Measurements from ENCODE around the gene KNDC1.
A peak's percentile ranks its signal among the peaks of the same experiment; 100 is the strongest.
"Not testable (repeated sequence)": the region's sequence is repeated elsewhere in the genome, so short reads cannot be mapped to it uniquely, and the experiment has no call there.

Gene KNDC1

DNA sequence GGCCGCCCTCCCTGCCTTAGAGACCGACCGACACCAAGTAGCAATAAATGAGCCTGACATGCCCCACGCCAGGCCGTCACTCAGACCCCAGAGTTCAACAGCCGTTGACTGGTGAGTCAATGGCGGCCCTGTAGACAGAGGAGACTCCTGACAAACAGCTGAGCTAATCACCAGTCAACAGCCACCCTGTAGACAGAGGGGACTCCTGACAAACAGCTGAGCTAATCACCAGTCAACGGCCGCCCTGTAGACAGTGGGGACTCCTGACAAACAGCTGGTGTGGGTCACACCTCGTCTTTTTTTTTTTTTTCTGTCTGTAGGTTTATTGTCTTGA lies 16.9 kb upstream of the KNDC1 start:
- DNase-seq = no peak

DNA sequence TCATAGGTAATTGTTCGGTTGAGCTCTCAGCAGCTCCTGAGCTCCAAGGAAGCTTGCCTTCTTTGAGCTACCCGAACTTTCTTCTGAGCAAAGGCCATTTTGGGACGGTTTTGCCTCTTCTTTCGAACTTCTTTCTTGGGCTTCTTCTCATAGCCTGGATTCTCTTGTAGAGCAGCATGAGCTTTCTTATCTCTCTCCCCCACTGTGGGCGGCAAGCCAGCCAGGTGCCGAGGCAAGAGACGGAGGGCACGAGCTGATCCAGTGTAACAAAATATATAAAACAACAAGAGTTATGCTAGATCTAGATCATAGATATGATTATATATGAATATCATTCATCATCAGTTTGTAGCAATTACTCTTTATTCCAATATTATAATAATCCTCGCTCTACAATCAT lies 16.5 kb upstream of the KNDC1 start:
- no peak for DNase-seq

DNA sequence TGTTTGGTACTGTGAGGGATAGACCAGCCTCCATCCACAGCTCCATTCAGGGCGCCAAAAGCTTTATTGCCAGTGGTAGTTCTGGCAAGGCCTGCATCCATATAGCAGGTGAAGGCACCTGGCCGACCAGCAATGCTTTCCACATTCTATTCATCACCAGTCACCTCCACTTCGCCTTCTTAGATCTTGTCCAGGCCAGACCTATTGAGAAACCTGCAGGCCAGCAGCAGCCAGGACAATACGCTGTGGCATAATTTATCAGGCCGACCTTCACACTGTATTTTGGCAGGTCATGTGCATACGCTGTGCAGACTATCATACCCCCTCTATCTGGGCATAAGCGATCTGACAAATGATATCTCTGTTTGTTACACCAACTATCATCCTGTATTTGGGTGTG lies 15.2 kb upstream of the KNDC1 start:
- no peak for DNase-seq

DNA sequence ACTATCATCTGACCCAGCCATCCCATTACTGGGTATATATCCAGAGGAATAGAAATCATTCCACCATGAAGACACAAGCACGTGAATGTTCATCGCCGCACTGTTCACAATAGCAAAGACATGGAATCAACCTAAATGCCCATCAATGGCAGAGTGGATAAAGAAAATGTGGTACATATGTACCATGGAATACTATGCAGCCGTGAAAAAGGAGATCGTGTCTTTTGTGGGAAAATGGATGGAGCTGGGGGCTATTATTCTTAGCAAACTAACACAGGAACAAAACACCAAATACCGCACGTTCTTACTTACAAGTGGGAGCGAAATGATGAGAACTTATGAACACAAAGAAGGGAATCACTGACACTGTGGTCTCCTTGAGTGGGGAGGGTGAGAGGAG lies 9.8 kb upstream of the KNDC1 start:
- DNase-seq = no peak

DNA sequence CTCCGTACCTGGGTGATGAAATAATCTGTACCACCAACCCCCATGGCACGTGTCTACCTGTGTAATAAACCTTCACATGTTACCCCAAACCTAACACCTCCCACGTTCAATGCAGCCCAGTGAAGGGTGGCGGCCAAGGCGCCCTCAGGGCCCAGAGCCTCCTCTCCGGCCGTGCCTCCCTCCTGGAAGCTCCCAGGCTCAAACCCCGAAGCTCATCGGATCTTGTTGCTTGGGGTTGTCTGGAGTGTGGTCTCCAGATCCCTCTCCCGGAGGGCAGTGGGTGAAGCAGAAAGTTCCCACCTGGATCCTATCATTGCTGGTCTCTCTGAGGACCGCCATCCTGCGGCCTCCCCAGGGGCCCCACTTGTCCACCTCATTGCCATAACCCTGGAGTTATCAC lies 9.4 kb upstream of the KNDC1 start:
- DNase-seq = no peak

DNA sequence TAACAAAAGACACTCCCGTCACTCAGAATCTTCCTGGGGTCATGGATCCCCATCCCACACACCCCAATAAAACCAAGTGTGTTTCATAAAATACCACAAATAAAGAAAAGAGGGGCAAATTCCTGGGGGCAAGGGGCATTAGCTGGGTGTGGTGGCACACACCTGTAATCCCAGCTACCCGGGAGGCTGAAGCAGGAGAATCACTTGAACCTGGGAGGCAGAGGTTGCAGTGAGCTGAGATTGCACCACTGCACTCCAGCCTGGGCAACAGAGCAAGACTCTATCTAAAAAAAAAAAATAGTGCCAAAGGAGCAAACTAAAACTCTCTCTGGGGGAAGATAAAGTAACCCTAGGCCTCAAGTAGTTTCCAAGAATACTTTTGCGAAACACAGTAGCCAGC lies 8.9 kb upstream of the KNDC1 start:
- DNase-seq = not testable (repeated sequence)

DNA sequence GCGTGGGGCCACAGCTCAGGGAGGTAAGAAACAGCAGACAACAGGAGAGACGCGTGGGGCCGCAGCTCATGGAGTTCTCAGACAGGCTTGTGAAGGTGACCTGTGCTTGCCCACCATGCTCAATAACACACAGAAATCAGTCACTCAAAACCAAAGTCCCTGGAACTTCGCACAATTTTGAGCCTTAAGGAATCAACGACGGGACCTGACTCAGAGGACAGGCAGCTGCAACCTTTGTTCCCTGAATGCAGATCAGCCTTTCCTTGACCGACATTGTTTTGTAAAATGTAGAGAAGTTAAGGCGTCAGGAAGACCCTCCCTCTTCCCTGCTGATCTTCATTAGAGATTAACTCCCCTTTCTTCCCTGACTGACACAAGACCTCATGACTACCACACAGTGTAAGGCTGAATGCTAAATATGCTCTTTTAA lies 8.5 kb upstream of the KNDC1 start:
- DNase-seq = no peak

DNA sequence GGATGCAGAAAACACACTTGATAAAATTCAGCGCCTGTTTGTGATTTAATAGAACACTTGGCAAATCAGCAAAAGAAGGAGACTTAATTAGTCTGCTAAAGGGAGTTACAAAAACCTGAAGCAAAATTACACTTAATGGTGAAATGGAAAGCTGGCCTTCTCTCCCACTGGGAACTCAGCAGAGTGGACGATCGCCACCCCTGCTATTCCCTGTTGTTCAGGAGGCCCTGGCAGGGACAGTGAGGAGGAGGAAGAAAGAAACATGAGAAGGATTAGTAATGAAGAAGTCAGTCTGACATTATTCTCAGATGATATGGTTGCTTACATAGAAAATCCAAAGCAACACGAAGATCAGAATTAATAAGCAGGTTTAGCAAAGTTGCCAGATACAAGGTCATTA lies 5.6 kb upstream of the KNDC1 start:
- DNase-seq = no peak

DNA sequence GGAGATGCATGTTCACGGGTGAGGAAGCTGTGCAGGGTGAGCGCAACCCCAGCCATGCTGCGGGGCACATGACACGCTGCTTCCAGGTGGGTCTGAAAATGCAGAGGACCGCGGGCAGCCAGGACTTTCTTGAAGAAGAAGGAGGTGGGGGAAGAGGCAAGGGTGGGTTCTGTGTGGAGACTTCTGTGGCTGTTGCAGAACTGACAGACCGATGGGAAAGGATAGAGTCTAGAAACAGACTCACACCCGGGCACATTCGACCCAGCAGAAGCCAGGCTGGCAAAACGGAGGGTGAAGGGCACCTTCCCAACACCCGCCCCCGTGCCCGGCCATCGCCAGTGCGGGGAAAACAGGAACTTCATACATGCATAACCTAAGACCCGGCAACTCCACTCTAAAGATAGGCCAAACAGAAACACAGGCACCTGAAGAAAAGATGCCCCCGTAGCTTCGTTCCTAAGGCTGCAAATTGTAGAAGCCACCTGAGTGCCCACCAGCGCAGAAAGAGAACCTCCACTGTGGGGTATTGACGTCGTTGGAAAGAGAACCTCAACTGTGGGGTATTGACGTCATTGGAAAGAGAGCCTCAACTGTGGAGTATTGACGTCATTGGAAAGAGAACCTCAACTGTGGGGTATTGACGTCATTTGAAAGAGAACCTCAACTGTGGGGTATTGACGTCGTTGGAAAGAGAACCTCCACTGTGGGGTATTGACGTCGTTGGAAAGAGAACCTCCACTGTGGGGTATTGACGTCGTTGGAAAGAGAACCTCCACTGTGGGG lies 4.8 kb upstream of the KNDC1 start:
- no peak for DNase-seq

DNA sequence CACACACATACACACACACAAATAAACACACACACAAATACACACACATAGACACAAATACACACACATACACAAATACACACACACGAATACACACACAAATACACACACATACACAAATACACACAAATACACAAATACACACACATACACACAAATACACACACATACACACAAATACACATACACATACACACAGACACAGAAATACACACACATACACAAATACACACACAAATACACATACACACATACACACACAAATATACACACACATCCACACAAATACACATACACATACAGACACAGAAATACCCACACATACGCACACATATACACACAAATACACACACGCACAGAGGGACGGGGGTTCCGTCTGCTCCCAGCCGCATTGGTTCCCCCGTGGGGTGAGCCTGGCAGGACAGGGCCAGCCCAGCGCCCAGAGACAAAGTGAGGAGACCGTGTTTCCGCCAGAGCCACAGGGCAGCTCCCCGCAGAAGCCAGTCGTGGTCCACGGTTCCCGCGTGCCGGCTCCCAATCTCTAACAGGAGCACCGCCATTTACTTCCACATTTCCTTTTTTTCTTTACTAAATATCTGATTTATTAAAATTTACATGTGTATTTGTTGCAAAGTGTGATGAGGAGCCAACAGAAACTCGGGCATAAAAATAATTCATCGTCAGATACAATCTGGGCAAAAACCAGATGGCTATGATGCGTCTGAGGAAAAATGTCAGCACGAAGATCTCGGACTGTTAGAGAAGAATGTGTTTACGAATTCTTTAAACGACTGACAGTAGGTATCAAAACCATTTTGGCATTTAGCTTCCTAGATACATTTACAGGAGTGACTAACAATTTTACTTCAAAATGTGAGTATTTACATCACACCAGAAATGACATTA lies 3.1 kb upstream of the KNDC1 start:
- DNase-seq = no peak

DNA sequence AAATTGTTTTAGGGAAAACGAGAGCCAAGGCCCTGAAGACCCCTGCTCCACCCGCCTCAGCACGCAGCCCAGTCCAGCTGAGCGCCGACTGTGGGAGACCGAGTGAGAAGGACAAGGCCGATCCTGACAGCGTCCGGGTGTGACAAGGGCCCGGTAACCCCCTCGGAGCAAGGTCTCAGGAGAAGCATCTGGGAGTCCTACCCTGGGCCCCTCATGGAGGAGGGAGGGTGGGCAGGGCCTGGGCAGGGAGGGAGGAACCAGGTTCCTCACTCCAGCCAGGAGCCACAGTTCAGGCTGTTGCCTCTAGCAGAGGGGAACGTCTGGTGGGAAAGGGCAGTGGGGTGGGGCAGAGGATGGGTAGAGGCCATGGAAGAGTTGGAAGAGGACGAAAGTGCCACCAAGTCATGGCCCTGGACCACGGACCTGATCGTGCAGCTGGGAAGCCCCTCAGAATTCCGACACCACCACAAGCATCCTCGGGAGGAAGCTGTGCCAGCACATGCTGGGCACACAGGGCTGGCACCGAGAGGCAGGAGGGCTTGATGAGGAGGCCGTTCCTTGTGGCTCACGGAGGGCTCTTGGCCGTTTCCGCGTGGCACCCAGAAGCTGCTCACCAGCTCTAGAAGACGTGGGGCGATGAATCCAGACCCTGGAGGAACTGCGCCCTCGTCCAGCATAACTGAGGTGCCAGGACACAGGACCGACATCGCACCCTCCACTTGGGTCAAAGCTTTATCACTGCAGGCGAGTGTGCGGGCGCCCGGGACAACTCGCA lies 2.2 kb upstream of the KNDC1 start:
- DNase-seq = no peak

DNA sequence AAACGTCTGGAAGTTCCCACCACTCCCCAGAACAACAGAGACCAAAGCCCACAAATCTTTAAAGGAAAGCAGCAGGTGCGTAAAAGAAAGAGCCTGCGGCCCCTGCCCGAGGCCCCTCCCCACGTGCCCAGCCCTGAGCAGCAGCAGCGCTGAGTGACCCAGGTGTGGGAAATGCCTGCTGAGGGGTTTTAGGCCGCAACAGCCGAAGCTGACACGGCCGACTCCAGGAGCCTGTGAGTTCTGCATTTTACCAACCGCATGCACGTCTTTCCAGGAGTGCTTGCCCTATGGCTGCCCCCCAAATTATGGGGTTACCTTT lies 1.6 kb upstream of the KNDC1 start:
- no peak for DNase-seq

DNA sequence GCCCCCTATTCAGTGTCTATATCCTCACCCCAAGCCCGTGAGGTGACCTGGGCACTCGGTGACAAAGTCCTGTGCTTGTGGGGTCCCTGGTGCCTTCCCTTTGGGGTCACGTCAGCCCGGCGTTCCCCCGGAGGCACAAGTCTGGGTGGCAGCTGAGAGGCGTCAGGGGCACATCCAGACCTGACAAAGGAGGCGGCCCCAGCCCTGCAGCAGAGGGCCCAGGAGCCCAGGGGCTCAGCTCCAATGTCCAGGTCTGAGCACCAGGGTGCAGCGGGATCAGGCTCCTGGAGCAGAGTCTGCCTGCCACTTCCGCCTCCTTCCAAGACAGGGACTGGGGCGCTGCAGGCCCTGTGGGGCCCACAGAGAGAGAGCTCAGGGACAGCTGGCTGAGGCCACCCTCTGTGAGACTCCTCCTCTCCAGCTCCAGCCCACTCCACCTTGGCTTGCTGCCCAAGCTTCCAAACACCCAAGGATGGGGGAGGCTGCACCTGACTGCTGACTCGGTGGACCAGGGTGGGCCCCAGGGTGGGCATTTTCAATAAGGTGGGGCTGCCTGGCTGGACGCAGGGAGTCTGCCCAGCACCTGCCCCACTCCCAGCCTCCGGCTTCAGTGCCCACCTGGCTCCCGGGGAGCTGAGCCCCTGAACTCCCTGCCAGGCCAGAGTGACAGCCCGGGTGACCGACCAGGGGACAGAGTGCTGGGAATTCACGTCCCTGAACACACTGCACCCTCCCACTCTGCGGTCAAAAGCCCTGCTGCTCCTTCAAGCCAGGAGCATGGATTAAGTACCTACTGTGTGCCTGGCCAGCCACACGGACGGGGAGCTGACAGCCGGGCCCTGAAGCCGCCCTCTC lies 1.0 kb upstream of the KNDC1 start:
- peak in 1 of 2 experiments; percentile 36 for DNase-seq

DNA sequence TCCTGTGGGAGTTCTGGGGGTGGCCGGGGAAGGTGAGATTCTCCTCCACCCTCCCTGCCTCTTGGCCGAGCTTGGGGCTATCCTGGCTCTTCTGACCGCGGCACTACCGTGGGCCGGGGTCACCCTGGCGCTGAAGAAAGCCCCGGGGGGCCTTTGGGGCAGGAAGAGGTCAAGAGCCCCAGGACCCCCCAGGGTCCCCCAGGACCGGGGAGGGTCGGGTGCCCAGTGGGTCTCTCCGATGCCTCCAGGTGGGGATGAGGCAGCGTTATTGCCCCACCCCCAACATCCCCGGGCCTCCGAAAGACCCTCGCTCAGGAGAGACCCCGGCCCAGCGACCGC lies 439 bp upstream of the KNDC1 start:
- no peak for DNase-seq

DNA sequence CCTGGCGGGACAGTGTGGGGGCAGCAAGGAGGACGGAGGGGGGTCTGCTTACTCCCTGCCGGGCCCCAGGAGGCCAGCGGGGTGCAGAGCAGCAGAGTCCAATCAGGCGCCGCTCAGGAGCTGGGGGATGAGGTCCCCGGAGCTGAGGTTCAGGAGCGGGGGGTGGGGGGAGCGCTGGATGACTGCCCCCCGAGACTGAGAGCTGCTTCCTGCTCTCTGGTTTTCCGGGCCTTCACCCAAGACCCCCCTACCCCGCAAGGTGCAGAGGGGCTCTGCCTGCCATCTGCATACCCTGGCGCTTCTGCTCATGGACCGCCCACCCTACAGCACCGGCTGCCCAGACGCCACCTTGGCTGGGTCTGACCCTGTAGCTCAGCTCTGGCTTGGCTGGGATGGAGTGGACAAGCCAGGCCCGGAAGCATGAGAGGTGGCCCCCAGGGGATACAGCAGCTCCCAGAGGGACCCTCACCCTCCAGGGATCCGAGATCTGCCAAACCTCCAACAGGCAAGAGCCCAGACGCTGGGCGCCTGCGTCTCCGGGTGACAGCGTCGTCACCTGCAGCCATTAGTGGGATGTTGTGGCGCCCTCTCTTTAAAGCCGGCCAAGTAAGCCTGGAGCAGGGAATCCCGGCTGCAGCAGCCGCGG lies 930 bp downstream of the KNDC1 start:
- DNase-seq = no peak

DNA sequence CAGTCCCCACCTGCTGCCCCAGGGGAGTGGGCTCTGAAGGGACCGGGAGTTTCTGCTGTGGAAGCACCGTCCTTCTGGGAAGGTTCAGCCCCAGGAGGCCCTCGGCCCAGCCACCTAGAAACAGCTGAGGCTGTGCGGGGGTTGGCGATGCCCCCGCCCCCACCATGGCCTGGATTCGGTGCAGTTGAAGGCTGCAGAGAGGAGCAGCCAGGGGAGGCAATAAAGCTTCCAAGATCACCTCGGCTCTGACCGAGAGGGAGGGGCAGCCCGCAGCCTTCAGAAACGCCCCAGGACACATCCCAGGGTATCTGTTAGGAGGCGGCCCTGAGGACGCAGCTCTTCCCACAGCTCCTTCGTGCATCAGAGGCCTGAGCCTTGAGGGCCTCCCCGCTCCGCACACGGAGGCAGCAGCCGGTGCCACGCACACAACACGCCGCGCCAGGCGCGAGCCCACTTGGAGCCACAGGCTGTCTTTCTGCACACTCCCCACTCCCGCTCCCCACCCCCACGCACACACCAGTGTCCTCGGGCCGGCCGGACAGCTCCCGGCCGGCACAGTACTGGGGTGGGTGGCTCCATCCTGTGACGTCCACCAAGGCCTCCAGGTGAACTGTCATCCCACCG lies 1.6 kb downstream of the KNDC1 start:
- no peak for DNase-seq

DNA sequence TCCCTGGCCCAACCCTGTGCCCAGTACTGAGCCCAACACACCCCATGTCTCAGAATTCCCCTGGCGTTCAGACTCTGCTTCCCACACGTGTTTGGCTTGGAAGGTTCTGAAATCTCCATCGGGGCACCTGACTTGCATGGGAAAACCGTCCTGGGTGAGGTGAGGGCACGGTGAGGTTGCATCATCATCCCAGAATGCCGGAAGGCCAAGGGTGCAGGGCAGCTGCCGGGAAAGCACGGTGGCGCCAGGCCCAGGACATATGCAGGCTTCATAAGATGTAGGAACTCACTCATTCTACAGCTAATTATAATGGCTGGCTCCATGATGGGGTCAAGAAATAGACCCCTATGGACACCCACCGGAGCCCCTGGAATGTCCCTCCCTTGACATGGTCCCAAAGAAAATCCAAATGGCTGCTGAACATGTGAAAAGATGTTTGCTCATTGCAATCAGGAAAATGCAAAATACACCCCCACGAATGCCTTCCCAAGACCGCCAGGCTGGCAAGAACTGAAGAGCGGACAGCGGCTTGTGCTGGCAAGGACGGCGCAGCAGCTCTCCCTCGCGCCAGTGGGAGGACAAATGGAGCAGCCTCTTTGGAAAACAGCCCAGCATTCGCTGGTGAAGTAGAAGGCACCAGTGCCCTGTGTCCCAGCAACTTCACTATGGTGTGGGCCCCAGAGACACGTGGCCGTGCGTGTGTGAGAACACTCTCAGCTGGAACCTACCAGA lies 2.3 kb downstream of the KNDC1 start:
- no peak for DNase-seq

DNA sequence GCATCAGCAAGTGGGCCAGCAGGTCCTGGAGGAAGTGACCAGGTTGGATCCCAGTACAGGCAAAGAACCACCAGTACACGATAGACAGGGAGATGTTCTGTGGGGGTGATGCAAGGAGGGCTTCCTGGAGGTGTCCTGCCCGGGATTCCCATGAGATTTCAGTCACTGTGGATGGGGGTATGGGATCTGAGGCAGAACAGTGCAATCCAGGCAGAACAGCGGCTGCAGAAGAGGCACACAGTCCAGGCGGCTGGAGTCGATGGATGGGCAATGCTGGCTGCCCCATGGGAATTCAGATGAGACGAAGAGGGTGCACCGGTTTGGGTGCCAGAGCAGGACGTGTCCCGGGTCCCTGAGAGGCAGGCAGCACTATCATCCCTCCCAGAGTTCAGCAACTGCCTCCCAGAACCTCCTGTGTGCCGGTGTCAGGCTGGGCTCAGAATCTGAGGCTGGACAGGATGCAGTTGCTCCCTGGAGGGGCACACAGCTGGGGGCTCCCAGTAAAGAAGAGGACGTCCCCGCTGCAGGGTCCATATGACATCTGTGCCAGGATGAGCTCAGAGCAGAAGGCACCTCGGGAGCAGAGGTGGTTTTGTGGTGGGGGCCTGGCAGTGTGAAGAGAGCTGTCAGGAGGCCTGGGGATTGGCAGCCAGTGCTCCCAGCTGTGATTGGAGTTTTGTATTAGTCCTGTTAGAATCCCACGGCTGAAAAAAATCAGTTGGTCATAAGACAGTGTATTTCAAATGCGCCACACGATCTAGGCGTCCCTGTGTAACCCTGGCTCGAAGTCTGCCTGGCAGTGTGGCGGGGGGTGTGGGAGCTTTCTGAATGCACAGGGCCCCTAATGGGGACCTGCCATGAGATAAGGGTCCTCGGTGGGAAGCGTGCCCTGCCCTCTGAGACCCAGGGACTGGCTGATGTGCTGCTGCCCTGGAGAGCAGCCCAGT lies 3.2 kb downstream of the KNDC1 start:
- no peak for DNase-seq

DNA sequence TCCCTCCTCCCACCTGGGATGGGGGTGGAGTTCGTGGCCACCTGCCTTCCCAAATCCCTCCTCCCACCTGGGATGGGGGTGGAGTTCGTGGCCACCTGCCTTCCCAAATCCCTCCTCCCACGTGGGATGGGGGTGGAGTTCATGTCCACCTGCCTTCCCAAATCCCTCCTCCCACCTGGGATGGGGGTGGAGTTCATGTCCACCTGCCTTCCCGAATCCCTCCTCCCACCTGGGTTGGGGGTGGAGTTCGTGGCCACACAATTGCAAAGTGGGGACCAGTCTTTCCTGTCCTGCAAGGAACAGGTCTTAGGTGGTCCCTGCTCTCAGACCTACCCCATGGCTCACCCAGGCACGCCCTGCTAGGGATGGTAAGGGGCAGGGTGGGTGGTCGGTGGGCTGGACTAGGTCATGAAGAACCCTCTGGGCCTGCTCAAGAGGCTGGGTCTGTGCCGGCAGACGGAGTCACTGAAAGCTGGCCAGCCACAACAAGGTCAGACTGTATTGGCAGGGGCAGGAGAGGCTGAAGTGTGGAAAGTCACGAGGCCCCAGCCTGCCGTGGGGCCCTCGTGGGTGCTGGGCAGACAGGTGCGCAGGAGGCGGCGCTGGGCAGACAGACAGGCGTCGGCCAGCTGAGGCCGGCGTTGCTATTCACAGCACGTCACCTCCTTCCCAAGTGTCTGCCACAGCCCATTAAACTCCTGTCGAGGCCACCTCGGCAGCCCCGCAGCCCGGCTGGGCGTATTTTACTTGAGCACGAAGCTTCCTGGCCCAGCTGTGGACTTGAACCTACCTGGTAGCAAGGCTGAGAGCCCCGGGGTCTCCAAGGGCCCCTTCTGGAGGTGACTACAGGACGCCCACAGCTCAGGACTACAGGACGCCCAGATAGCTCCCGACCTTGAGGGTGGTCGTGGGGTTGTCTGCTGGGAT lies 4.1 kb downstream of the KNDC1 start:
- DNase-seq = peak; percentile 18 to 27

Data from NCI-H187 (cell line).